Natural killer cell (primary cell): Measurements from ENCODE around the gene ADAM15. TPM values are rescaled to one million over a fixed set of nuclear protein-coding genes. Genes with fewer than 3 reads are reported as not detected.

Source experiments
- ATAC-seq, 3 donors: fragments of 150-1000 bp in 2 of 3; fragments of 200-7000 bp in 1 of 3; cut with Tn5 transposase; 1 replicate in 1 of 3; 2 replicates in 2 of 3; pipeline ENCODE4 v1.10.0; 2021; ENCODE audit warnings: mild to moderate bottlenecking in 2 of 3, moderate library complexity in 2 of 3
- DNase-seq, 2 donors: peaks; one replicate each; pipeline versions ENCODE4 v3.0.0 to v3.0.0-alpha.2; 2013 to 2021; ENCODE audit warnings: mixed read lengths in 1 of 2
- H3K27ac ChIP-seq: one replicate; pipeline ENCODE4 v1.5.1; 2013; ENCODE audit warnings: mild to moderate bottlenecking, low read length
- H3K27me3 ChIP-seq: one replicate; pipeline ENCODE4 v1.6.1; 2013; ENCODE audit warnings: low read length; ENCODE audit not compliant: control insufficient read depth, insufficient read depth
- H3K36me3 ChIP-seq: one replicate; pipeline ENCODE4 v1.6.1; 2013; ENCODE audit warnings: low read length; ENCODE audit not compliant: control insufficient read depth, insufficient read depth
- H3K4me1 ChIP-seq: one replicate; pipeline ENCODE4 v1.6.1; 2013; ENCODE audit warnings: low read length; ENCODE audit not compliant: control insufficient read depth, insufficient read depth
- H3K4me3 ChIP-seq: one replicate; pipeline ENCODE4 v1.5.1; 2013; ENCODE audit warnings: low read length
- H3K9me3 ChIP-seq: one replicate; pipeline ENCODE4 v1.6.1; 2013; ENCODE audit warnings: low read length; ENCODE audit not compliant: control insufficient read depth, insufficient read depth
- H3K27ac Mint-ChIP-seq, 2 donors: one replicate each; pipeline ENCODE4 v1.8.0; 2022; ENCODE audit warnings: mild to moderate bottlenecking in 2 of 2, mixed read lengths in 2 of 2, moderate library complexity in 1 of 2
- H3K27me3 Mint-ChIP-seq, 2 donors: one replicate each; pipeline ENCODE4 v1.8.0; 2022; ENCODE audit warnings: low read depth in 2 of 2, mixed read lengths in 2 of 2
- H3K36me3 Mint-ChIP-seq: one replicate; pipeline ENCODE4 v1.8.0; 2022; ENCODE audit warnings: mixed read lengths
- H3K4me1 Mint-ChIP-seq, 2 donors: one replicate each; pipeline ENCODE4 v1.8.0; 2022; ENCODE audit warnings: mixed read lengths in 2 of 2
- H3K4me3 Mint-ChIP-seq: one replicate; pipeline ENCODE4 v1.8.0; 2022; ENCODE audit warnings: mild to moderate bottlenecking, moderate library complexity, mixed read lengths
- H3K9me3 Mint-ChIP-seq, 2 donors: one replicate each; pipeline ENCODE4 v1.8.0; 2022; ENCODE audit warnings: mixed read lengths in 2 of 2
- WGBS: methylation state at CpG from one replicate; pipeline ENCODE4 v1.1.7; 2013; ENCODE audit warnings: missing lambda C conversion rate; ENCODE audit not compliant: insufficient coverage; 5-methylcytosine and 5-hydroxymethylcytosine counted together
- intact Hi-C: fragments of 100-400 bp; cut with micrococcal nuclease; formaldehyde crosslinking; loops from one replicate; pipeline ENCODE4 v1.14.2; 2022
- total RNA-seq, 4 donors: library from RNA; stranded (reverse); fragments of 120-200 nt in 1 of 4; gene quantifications; one replicate each; pipeline versions ENCODE4 v1.2.3 to v1.2.4, GENCODE V29; 2013 to 2022
- TF ChIP-seq, protein P1 (sequence below): fragments of 200-600 bp; IDR thresholded peaks from one replicate; pipeline ENCODE4 v1.8.0; 2022; ENCODE audit warnings: antibody characterized with exemption

ADAM15 gene
- total RNA-seq, 3 donors from 2014 or later (not counting 1 experiment from before 2014, with no cell fraction given) = 54.6 to 83.2 (median 64.7) TPM

DNA sequence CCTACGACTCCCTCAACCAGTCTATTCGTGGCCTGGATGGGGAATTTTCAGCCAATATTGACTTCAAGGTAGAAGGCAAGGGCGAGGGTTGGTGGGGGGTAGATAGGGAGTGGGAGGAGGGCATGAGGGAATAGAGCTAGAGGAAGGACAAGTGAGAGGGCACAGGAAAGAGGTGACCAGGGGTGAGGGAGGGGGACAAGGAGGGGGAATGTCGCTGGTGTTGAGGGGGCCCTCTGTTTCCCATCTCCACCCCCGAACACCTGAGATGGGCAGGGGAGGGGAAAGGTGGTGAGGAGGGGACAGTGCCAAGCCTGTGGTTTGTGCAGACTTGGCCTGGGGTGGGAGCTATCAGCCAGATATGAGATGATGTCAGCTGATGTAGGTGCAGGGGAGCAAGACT lies 8.3 kb upstream of the ADAM15 start:
- H3K4me3 ChIP-seq = no peak overlapping the region
- DNase-seq (no peak), ATAC-seq (no peak)
- H3K27me3 ChIP-seq = no peaks in the 10 kb centered on the region
- intact Hi-C loops = no loop called here
- peaks cover 7 to 10% of the 10 kb centered on the region in 2 donors for H3K27me3 Mint-ChIP-seq
- no peaks in the 10 kb centered on the region for H3K36me3 Mint-ChIP-seq
- H3K4me1 Mint-ChIP-seq = peaks cover 0 to 13% of the 10 kb centered on the region in 2 donors
- H3K27ac Mint-ChIP-seq = no peak overlapping the region
- no peak overlapping the region for H3K4me3 Mint-ChIP-seq
- no peaks in the 10 kb centered on the region for H3K9me3 Mint-ChIP-seq
- H3K27ac ChIP-seq = no peak overlapping the region
- no peaks in the 10 kb centered on the region for H3K9me3 ChIP-seq
- H3K36me3 ChIP-seq = no peaks in the 10 kb centered on the region
- 75% methylated on average over 5 of the region's 5 CpGs for WGBS
- H3K4me1 ChIP-seq = no peaks in the 10 kb centered on the region
- TF ChIP-seq, protein P1, sequence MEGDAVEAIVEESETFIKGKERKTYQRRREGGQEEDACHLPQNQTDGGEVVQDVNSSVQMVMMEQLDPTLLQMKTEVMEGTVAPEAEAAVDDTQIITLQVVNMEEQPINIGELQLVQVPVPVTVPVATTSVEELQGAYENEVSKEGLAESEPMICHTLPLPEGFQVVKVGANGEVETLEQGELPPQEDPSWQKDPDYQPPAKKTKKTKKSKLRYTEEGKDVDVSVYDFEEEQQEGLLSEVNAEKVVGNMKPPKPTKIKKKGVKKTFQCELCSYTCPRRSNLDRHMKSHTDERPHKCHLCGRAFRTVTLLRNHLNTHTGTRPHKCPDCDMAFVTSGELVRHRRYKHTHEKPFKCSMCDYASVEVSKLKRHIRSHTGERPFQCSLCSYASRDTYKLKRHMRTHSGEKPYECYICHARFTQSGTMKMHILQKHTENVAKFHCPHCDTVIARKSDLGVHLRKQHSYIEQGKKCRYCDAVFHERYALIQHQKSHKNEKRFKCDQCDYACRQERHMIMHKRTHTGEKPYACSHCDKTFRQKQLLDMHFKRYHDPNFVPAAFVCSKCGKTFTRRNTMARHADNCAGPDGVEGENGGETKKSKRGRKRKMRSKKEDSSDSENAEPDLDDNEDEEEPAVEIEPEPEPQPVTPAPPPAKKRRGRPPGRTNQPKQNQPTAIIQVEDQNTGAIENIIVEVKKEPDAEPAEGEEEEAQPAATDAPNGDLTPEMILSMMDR = no peak

DNA sequence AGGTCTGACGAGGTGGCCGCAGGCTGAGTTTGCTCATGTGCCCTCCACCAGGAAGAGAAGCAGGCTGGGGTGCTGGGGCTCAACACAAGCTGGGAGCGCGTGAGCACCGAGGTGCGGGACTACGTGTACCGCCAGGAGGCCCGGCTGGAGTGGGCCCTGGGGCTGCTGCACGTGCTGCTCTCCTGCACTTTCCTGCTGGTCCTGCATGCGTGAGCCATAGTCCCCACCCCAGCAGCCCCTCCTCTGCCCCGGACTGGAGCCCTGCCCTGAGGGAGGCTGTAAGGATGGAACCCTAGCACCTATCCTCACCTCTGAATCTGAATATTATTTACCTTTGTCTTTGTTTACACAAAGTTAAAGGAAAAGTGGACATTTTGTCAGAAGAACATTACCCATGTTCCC lies 7.8 kb upstream of the ADAM15 start:
- WGBS = 85% methylated on average over 11 of the region's 12 CpGs
- TF ChIP-seq, protein P1 = no peak
- intact Hi-C loops = no loop called here
- Mint-ChIP-seq H3K27me3 (peaks cover 3 to 5% of the 10 kb centered on the region in 2 donors), H3K4me1 (peaks cover 0 to 13% of the 10 kb centered on the region in 2 donors), H3K36me3 (no peaks in the 10 kb centered on the region), H3K27ac (no peak overlapping the region), H3K9me3 (no peaks in the 10 kb centered on the region), H3K4me3 (no peak overlapping the region)
- H3K36me3 ChIP-seq = no peaks in the 10 kb centered on the region
- ATAC-seq (no peak), DNase-seq (no peak)
- no peaks in the 10 kb centered on the region for H3K4me1 ChIP-seq
- H3K27ac ChIP-seq = no peak overlapping the region
- no peaks in the 10 kb centered on the region for H3K9me3 ChIP-seq
- H3K4me3 ChIP-seq = no peak overlapping the region
- no peaks in the 10 kb centered on the region for H3K27me3 ChIP-seq

DNA sequence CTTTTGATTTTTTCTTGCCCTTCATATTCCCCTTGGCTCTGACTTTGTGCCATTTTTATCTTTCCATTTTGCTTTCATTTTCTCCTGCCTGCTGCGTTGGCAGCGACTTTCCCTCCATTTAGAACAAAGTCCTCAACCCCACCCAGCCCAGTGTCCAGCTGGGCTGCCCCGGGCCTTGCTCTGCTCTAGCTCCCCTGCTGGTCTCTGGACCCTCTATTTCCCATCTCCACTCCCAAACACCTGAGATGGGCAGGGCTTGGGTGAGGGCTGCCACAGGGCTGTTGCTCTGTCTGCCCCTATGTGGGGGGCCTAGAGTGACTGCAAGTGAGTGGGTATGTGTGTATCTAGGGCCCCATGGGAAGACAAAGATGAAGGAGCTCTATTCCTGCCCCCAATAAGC lies 7.3 kb upstream of the ADAM15 start:
- TF ChIP-seq, protein P1 = no peak
- no peaks in the 10 kb centered on the region for H3K36me3 Mint-ChIP-seq
- 91% methylated on average over 3 of the region's 3 CpGs for WGBS
- Histone ChIP-seq H3K27me3 (no peaks in the 10 kb centered on the region), H3K27ac (no peak overlapping the region), H3K36me3 (no peaks in the 10 kb centered on the region), H3K9me3 (no peaks in the 10 kb centered on the region), H3K4me1 (no peaks in the 10 kb centered on the region), H3K4me3 (no peak overlapping the region)
- ATAC-seq (no peak), DNase-seq (no peak)
- H3K27ac Mint-ChIP-seq = no peak overlapping the region
- H3K4me1 Mint-ChIP-seq = peaks cover 0 to 13% of the 10 kb centered on the region in 2 donors
- H3K27me3 Mint-ChIP-seq = peaks cover under 1 to 3% of the 10 kb centered on the region in 2 donors
- H3K9me3 Mint-ChIP-seq = no peaks in the 10 kb centered on the region
- intact Hi-C loops = no loop called here
- H3K4me3 Mint-ChIP-seq = no peak overlapping the region

DNA sequence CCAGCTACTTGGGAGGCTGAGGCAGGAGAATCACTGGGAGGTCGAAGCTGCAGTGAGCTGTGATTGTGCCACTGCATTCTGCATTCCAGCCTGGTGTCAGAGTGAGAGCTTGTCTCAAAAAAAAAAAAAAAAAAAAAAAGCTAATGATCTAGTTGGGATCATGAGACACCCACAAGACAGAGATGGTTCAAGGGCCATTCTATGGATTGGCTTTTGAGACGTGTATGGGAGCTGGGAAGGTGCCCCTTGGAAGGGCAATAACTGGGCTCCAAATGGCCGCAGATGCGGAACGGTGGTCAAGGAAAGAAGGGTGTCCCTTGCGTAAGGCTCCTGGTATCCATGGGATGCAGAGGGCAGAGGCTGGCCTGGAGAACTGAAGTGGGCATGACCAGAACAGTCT lies 6.8 kb upstream of the ADAM15 start:
- Histone ChIP-seq H3K4me3 (no peak overlapping the region), H3K4me1 (no peaks in the 10 kb centered on the region), H3K36me3 (no peaks in the 10 kb centered on the region), H3K27me3 (no peaks in the 10 kb centered on the region), H3K9me3 (no peaks in the 10 kb centered on the region), H3K27ac (no peak overlapping the region)
- no peaks in the 10 kb centered on the region for H3K9me3 Mint-ChIP-seq
- H3K4me1 Mint-ChIP-seq = peaks cover 0 to 7% of the 10 kb centered on the region in 2 donors
- 84% methylated on average over 6 of the region's 6 CpGs for WGBS
- ATAC-seq (no peak), DNase-seq (no peak)
- no peak overlapping the region for H3K4me3 Mint-ChIP-seq
- intact Hi-C loops = no loop called here
- peaks cover 0 to 3% of the 10 kb centered on the region in 2 donors for H3K27me3 Mint-ChIP-seq
- no peak overlapping the region for H3K27ac Mint-ChIP-seq
- H3K36me3 Mint-ChIP-seq = no peaks in the 10 kb centered on the region
- TF ChIP-seq, protein P1 = no peak
